Temporal lobe (tissue), 2 donors: ENCODE data around the gene FAM3A. TPM values are rescaled to one million over a fixed set of nuclear protein-coding genes. Genes with fewer than 3 reads are reported as not detected.

ENCODE experiments used
- small RNA-seq: library from RNA; depleted of rRNA; stranded (forward); fragments of <200 nt; gene quantifications from one replicate; pipeline ENCODE3, GENCODE V24; 2014; ENCODE audit warnings: low replicate concordance
- total RNA-seq: library from RNA; depleted of rRNA; stranded (reverse); fragments of >200 nt; gene quantifications from one replicate; pipeline ENCODE4 v1.2.3, GENCODE V29; 2014

The FAM3A gene
- total RNA-seq, 1 donor from 2014 or later, result 8.4 TPM

Small RNA genes within 50 kb of the gene (small RNA-seq; reads per million reads assigned to genes)
- not detected for gene RN7SL697P

Other genes starting within 250 kb of the FAM3A start
- gene TEX28, start 221.1 kb downstream of the FAM3A start, total RNA-seq, result not detected
- gene TKTL1, start 220.4 kb downstream of the FAM3A start, total RNA-seq, result 3.4 TPM
- 88.8 TPM for gene FLNA, start 141.6 kb downstream of the FAM3A start, total RNA-seq
- 14.0 TPM for gene EMD, start 136.9 kb downstream of the FAM3A start, total RNA-seq
- 2,159 TPM for gene RPL10, start 117.9 kb downstream of the FAM3A start, total RNA-seq
- gene DNASE1L1, start 107.0 kb downstream of the FAM3A start, total RNA-seq, result 4.2 TPM
- gene TAFAZZIN, start 104.7 kb downstream of the FAM3A start, total RNA-seq, result 9.3 TPM
- 41.8 TPM for gene ATP6AP1, start 87.6 kb downstream of the FAM3A start, total RNA-seq
- 284 TPM for gene GDI1, start 79.1 kb downstream of the FAM3A start, total RNA-seq
- gene FAM50A, start 72.1 kb downstream of the FAM3A start, total RNA-seq, result 15.5 TPM
- gene PLXNA3, start 58.0 kb downstream of the FAM3A start, total RNA-seq, result 17.7 TPM
- gene LAGE3, start 37.0 kb downstream of the FAM3A start, total RNA-seq, result 7.9 TPM
- gene UBL4A, start 29.6 kb downstream of the FAM3A start, total RNA-seq, result 35.2 TPM
- 2.2 TPM for gene SLC10A3, start 25.6 kb downstream of the FAM3A start, total RNA-seq
- gene G6PD, start 30.6 kb upstream of the FAM3A start, total RNA-seq, result 17.9 TPM
- 4.2 TPM for gene IKBKG, start 31.4 kb upstream of the FAM3A start, total RNA-seq
- not detected for gene CTAG1A, start 68.9 kb upstream of the FAM3A start, total RNA-seq
- gene CTAG1B, start 103.0 kb upstream of the FAM3A start, total RNA-seq, result not detected
- not detected for gene CTAG2, start 137.3 kb upstream of the FAM3A start, total RNA-seq
- 0.74 TPM for gene GAB3, start 234.8 kb upstream of the FAM3A start, total RNA-seq
- 21.1 TPM for gene DKC1, start 246.6 kb upstream of the FAM3A start, total RNA-seq